HG03354 (cell line): ENCODE measurements around the gene DLEC1.

Experiments
- ATAC-seq: cut with Tn5 transposase; IDR thresholded peaks from one replicate; pipeline ENCODE4 v1.9.1; 2021; ENCODE audit warnings: mild to moderate bottlenecking; ENCODE audit not compliant: unreplicated experiment, poor library complexity, severe bottlenecking

The DLEC1 gene, protein sequence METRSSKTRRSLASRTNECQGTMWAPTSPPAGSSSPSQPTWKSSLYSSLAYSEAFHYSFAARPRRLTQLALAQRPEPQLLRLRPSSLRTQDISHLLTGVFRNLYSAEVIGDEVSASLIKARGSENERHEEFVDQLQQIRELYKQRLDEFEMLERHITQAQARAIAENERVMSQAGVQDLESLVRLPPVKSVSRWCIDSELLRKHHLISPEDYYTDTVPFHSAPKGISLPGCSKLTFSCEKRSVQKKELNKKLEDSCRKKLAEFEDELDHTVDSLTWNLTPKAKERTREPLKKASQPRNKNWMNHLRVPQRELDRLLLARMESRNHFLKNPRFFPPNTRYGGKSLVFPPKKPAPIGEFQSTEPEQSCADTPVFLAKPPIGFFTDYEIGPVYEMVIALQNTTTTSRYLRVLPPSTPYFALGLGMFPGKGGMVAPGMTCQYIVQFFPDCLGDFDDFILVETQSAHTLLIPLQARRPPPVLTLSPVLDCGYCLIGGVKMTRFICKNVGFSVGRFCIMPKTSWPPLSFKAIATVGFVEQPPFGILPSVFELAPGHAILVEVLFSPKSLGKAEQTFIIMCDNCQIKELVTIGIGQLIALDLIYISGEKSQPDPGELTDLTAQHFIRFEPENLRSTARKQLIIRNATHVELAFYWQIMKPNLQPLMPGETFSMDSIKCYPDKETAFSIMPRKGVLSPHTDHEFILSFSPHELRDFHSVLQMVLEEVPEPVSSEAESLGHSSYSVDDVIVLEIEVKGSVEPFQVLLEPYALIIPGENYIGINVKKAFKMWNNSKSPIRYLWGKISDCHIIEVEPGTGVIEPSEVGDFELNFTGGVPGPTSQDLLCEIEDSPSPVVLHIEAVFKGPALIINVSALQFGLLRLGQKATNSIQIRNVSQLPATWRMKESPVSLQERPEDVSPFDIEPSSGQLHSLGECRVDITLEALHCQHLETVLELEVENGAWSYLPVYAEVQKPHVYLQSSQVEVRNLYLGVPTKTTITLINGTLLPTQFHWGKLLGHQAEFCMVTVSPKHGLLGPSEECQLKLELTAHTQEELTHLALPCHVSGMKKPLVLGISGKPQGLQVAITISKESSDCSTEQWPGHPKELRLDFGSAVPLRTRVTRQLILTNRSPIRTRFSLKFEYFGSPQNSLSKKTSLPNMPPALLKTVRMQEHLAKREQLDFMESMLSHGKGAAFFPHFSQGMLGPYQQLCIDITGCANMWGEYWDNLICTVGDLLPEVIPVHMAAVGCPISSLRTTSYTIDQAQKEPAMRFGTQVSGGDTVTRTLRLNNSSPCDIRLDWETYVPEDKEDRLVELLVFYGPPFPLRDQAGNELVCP (N-terminal part only)

DNA sequence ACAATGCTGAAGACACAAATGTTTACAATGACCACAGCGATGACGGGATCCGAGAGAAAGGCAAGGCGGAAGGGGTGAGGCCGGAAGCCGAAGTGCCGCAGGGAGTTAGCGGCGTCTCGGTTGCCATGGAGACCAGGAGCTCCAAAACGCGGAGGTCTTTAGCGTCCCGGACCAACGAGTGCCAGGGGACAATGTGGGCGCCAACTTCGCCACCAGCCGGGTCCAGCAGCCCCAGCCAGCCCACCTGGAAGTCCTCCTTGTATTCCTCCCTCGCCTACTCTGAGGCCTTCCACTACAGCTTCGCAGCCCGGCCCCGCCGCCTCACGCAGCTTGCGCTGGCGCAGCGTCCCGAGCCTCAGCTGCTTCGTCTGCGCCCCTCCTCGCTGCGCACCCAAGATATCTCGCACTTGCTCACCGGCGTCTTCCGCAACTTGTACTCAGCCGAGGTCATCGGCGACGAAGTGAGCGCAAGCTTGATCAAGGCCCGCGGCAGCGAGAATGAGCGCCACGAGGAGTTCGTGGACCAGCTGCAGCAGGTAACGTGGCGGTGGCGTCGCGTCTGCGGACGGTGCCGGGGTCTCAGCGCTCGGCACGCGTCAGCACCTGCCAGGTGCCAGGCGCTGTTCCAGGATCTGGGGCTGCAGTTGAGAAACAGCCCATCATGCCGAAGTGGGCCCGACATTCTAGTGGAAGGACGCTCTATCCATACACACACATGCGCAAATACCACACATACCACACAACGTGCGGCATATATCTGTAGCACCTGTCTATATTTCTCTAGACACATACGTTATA, at the start of gene DLEC1:
Gene DLEC1, plus strand, starts transcription at position 108 of the 798 bp plus-strand sequence. Its CDS starts 18 bp downstream, at position 126.
- peak; percentile 92 for ATAC-seq

DNA sequence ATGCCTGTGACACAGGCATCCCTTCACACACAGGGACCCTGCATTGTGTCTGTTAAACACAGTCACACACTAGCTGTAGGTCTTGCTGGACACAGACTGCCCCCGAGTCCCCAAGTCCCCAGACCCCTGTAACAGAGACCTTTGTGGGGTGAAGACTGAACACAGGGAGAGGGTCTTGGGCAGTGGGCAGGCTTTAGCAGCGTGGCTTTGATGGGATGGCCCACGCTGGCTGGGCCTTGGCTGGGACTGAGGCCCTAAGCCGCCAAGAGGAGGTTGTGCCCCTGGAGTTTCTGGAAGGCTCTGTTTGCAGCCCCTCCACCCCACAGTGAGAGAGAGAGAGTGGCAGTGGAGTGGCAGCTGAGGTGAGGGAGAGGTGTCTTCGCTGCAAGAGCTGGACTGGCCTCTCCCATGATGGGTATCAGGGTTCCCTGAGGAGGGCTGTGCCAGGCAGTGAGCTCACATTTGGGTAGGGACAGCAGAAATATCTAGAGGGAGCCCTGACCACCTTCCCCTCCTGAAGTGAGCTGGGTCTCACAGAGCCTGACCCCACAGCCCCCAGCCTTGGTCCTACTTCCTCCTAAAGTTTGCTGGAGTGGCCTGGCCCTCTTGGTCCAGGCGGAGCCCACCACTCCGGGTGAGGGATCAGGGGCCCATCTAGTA, 49.1 kb upstream of the DLEC1 start:
- ATAC-seq, result no peak

DNA sequence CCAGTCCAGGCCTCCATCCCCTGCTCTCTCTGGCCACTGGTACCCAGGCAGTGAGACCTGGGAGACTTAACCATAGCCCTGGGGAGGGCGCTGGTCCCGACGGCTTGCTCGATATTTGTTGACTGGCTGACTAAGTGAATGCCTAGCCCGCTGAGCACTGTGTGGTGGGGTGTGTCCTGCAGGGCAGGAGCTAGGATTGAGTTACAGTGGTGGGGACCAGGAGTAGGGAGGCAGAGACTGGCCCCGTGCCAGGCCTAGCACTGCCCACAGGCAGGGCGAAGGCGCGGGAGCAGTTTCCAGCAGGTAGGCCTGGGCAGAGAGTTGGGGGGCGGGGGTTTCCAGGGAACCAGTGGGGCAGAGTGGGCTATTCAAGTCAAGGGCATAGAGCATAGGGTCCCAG, 48.5 kb upstream of the DLEC1 start, which contains the start of gene VILL:
Gene VILL, plus strand, starts transcription at position 260 of the 400 bp plus-strand sequence. CDS start 2,887 bp downstream, outside the sequence.
- ATAC-seq, result no peak

DNA sequence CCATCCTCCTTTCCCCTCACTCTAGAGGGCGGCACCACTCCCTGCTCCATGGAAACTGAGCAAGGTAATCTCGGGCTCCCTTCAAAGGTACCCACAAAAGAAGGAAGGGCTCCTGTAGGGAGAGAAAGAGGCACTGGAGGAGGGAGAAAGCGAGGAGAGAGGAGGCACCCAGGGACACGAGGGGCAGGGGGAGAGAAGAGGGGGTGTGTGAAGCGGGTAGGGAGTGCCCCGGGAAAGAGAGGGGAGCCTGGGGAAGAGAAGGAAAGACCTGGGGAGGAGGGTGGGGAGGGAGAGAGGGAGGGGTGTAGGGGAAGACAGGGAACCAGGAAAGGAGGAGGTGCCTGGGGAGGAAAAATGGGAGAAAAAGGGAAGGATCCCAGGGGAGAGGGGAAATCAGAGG, 47.9 kb upstream of the DLEC1 start:
- ATAC-seq, result no peak

DNA sequence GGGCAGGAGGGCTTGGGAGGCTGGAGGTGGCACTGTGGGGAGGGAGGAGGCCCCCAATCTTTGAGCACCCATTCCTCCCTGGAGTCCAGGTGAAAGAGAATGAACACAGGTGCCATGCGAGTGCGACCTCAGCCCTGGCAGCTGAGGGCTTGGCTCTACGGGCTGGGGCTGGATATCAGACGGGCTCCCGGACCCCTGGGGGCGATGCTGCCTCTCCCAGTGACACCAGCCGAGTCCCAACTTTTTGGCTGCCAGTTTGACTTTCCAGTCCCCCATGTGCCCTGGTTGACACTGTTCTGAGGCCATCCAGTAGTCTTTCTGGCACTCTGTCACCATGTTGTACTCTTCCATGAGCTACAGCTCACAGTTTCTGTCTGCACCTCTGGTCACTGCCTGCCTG, 47.2 kb upstream of the DLEC1 start:
- no peak for ATAC-seq

DNA sequence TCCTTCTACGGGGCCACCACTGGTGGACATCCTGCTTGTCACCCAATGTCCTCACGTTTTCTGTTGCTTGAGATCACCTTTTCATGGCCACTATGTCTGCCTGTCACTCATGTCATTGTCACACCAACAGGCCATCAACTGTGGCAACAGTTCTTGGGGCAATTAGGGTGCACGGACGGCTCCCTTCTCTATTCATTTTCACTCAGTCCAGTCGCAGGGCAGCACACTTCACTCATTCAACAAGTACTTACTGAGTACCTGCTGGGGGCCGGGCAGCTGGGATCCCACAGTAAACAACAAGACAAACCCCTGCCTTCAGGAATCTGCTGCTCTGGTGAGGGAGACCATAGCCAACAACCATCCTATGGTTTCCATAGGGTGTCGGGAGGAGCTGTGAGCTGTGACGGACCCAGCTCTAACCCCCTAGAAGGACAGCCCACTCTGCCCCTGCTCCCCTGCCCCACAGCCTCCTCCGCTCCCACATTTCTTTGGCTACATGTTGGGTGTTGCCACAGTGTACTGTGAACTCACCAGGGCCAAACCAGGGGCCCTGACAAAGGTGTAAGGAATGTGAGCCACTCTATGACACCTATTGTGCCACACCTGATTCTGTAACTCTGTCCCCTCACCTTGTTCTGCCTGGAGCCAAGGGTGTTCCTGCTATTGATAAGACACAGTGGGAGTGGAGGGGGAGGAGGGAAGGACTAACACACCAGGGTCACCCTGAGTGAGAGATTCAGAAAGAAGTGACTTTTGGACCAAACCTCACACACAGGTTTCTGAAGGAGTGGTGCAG, 46.5 kb upstream of the DLEC1 start:
- no peak for ATAC-seq

DNA sequence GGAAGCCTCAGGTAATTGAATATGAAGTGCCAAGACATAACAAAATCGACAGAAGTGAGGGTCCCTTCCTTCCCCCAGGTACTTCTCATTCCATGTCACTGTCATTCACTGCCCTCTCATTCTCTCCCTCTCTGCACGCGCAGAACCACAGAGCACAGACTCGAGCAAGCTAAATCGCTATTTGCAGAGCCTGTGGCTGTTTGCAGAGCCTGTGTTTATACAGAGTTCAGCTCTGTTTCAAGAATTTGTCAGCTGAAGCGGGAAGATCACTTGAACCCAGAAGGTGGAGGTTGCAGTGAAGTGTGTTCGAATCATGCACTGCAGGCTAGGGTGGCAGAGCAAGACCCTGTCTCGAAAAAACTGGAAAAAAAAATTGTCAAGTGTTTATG, 45.9 kb upstream of the DLEC1 start:
- ATAC-seq, result no peak

DNA sequence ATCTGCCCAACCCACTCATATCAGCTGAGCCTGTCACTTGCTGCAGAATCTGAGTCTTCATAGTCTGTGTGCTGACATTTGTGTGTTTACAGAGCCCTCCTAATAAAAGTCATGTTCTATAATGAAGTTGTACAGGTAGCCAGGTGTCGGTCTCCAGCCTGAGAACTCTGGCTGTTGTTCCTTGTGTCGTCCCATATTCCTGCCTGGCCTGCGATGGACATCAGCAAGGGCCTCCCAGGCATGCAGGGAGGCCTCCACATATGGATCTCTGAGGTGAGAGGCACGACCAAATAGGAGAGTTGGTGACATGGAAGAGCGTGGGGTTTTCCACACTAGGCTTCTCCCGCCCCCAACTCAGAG, 45.6 kb upstream of the DLEC1 start:
- ATAC-seq, result no peak

DNA sequence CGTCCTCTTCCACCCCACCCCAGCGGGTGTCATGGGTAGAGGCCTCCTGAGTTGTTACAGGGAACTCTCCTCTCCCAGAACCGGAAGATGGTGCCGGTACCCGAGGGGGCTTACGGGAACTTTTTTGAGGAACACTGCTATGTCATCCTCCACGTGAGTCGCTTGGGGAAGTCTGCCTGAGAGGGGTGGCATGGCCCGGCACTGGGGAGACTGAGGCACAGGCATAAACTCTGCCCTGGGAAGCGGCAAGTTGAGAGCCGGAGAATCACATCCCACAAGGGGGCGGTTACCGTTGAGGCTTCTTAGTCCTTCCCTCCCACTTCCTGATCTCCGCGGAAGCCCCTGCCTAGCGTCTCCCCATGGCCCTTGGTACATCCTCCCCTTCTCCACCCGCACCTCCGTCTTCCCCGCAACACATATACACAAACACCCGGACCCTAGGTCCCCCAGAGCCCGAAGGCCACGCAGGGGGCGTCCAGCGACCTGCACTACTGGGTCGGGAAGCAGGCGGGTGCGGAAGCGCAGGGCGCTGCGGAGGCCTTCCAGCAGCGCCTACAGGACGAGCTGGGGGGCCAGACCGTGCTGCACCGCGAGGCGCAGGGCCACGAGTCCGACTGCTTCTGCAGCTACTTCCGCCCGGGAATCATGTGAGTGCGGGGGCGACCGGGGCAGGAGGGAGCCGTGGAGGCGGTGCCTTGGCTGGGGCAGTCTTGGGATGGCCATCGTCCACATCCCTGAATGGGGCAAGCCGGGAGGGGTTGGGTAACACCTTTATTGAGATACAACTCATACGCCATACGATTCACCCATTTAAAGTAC, 45.0 kb upstream of the DLEC1 start:
- ATAC-seq, result peak; percentile 63

DNA sequence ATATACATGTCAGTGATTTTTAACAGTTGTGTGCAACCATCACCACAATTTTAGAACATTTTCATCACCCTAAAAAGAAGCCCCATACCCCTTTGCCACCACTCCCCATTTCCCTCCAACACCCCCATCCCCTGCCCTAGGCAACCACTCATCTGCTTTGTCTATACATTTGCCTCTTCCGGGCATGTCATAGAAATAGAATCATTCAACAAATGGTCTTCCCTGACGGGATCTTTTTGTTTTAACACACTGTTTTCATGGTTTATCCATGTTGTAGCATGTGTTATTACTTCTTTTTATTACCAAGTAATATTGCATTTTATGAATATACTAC, 44.4 kb upstream of the DLEC1 start:
- no peak for ATAC-seq

DNA sequence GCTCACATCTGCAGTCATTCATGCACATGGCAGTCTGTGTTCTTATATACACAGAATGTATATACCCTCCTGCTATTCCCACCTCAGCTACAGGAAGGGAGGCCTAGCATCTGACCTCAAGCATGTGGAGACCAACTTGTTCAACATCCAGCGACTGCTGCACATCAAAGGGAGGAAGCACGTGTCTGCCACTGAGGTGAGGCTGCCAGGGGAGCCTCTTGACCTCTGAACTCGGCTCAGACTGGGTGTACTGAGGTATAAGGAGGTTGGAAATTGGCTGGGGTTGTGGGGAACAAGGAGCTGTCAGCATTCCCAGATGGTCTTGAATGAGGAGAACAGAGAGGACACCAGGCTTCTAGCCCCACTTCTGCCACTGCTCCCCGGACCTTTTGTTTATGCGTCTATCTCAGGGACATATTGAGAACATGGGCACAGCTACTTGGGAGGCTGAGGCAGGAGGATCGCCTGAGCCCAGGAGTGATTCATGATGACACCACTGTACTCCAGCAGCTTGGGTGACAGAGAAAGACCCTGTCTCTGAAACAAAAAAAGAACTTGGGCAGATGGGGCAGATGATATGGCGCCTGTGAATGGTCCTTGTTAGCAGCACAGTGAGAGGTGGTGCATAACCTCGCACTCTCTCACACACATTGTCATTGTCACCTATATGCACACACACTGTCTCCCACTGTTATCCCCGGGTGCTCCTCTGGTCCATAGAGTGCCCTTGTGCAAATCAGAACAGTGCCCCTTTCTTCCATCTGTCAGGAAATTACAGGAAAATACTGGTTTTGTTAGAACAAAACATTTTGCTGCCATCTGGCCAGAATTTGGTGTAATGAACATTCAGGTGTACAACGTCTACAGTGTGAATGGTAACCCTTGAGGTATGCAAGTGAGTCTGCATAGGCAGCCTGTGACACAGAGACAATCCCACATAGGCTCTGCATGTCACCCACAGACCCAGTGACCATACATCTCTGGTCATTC, 43.1 kb upstream of the DLEC1 start:
- ATAC-seq, result no peak

DNA sequence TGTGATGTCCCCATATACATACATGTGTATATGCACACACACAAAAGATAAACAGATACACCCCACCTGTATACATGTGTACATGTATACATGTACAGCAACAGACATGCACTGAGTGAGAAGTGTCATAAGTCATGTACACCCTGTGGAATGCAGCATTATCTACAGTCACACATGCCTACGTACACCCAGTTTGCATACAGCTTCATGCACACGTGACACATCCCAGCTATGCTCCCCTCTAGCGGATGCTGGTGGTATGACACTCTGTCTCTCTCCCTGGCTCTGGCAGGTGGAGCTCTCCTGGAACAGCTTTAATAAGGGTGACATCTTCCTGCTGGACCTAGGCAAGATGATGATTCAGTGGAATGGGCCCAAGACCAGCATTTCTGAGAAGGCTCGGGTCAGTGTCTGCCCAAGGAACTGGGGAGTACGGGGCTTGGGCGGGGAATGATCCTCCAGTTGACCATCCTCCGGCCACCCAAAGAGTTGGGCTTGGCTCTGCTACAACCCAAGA, 42.2 kb upstream of the DLEC1 start:
- ATAC-seq, result peak; percentile 62

DNA sequence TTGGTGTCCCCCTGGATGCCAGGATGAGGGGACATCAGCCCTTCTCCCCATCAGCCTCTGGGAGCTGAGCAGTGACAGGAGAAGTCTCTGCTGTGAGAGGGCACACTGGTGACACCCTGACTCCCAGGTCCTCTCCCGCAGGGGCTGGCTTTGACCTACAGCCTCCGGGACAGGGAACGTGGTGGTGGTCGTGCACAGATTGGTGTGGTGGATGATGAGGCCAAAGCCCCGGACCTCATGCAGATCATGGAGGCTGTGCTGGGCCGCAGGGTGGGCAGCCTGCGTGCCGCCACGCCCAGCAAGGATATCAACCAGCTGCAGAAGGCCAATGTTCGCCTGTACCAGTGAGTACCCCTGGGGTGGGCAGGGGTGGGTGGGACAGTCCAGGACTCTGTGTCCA, 41.7 kb upstream of the DLEC1 start:
- no peak for ATAC-seq

DNA sequence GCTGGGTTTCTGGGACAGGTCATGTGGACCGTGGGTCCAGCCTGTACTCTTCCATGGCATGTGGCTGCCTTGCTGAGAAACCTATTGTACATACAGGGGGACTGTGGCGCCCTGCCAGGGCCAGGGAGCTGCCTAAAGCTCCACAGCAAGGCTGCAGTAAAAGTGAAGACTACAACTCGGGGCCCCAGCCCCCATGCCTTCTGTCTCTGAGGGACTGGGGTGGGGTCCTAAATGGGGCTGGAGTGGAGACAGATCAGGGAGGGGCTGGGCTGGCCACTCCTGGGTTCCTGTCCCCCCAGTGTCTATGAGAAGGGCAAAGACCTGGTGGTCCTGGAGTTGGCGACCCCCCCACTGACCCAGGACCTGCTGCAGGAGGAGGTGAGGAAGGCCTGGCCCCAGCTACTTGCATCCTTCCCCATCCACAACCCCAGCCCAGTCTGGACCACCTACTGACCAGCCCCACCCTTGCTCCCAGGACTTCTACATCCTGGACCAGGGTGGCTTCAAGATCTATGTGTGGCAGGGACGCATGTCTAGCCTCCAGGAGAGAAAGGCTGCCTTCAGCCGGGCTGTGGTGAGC, 41.1 kb upstream of the DLEC1 start:
- no peak for ATAC-seq

DNA sequence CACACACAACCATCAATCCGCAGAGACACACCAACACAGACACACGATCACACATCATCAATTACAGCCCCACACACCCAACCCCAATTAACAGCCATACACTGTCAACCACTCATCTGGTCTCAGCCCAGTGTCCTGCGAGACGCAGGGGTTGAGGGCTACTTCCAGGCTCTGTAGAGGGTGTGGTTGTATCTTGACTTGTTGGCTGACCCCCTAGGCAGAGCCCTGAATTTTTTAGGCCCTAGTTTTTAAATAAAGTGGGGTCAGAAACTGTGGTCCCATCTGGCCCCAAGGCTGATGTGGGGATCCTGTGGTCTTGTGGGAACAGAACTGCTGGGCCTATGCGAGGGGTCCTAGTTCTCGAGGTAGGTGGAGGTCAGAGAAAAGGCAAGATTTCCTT, 39.2 kb upstream of the DLEC1 start:
- no peak for ATAC-seq
